RCC 7860 (cell line): ENCODE data around the gene SHB.

Experiments
- DNase-seq: peaks from one replicate; pipeline ENCODE4 v3.0.0-alpha.2; 2015; ENCODE audit warnings: low spot score
- FAIRE-seq: peaks from 2 replicates; lab custom pipeline; 2012; peaks lifted over from hg19 to GRCh38; lab: Jason Lieb, UNC

The SHB gene

DNA sequence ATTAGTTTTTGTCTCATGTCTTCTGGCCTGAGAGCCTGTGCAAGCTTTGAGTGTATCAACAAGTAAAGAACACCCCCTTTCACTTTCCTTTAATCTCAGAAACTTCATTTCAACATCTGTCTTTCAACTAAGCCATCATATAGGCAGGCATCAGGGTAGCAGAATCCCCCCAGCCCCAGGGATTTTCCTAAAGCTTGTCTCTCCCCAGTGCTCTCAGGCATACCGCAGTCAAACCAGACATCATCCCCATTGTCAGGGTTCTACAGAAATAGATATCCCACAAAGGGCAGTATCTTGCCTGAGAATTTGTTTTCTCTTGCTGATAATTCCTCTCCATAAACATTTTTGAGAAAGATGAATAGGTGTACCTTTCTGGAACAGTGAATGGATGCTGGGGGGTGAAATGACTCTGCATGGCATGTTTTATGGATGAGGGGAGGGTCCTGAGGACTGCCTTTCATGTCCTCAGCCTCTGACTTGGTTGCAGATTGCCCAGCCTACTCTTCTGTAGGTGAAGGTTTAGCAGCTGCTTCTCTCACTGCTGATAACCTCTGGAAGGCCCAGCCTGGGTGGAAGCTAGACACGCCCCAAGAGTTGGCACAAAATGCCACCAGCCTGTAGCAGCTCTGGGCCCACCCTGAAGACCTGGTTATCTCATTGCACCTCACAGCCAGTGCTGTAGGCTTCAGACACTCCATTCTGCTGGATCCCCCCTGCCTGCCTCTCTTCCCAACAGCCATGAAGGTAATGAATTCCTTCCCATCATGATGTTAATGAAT, 20.5 kb upstream of the SHB start:
- no peak for DNase-seq
- FAIRE-seq: no peak

DNA sequence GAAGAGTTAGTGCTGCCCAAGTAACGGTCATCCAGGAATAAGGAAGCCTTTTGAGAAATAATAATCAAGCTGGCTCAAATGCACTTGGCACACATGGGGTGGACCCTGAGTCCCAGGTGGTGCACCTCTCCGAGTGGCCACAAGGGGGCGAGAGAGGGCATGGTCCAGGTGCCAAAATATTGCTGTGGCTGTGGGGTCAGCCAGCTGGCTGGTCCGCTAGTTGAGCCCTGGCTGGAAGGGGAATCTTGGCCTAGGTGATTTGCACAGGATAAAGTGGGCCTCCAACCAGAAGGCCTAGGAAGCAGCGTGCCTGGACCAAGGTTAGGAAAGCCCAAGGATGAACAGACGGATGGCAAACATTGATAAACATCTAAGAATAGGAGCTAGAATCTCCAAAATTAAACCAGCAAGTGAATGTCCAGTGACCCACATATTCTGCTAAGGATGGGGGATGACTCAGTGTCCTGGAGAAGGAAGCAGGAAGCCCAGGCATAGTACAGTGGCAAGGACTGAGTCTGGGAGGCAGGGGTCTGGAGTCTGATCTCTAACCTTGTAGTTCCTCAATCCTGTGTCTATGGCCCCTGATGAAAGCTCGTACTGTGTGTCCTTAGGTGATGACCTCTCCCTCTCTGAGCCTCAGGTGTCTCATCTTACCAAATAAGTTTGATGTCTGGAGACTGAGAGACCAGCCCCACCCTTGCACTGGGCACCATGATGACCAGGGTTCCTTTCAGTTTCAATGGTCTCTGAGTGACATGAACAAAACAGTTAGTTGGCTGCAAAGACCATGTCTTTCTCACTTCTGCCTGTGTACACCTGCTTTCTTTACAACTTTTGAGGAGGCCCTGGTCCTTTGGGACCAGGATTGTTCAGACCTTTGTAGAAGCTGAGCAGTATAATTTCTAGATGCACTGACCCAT, 19.2 kb upstream of the SHB start:
- FAIRE-seq: no peak

DNA sequence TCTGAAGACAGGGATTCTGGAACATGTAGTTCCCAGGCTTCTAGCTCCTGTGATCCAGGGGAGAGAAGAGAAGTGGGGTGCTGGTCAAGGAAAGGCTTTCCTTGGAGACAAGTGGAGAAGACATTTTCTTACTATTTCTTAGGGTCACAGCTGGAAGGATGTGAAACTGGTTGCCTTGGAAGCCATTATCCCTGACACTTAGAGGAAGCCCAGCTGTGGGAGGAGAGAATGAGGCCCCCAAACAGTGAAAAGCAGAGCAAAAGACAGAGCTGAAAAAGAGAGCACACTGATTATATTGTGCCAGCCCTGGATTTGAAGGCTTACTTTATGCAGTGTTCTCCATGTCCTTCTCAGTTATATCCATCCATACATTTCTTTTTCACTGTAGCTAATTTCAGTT, 17.5 kb upstream of the SHB start:
- no peak for FAIRE-seq
- DNase-seq: no peak

More for the DNA sequence above, 19.2 kb upstream of the SHB start:
- DNase-seq: no peak

DNA sequence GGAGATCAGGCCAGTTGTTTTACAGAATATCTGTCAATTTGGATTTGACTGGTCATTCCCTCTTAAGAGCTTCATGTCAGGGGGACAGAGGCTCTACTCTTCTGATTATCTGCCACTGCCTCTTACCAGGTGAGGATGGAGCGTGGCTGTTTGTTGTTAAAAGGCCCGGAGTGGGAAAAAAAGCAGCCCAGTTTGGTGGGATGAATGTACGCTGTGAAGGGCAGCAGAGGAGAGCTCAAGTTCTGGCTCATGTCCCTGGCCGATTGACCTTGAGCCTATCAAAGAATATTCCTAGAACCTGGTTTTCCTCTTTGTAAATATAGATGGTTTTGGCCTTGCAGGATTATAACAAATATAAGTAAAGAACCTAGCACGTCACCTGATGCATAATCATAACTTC, 16.3 kb upstream of the SHB start:
- DNase-seq (no peak), FAIRE-seq (no peak)

DNA sequence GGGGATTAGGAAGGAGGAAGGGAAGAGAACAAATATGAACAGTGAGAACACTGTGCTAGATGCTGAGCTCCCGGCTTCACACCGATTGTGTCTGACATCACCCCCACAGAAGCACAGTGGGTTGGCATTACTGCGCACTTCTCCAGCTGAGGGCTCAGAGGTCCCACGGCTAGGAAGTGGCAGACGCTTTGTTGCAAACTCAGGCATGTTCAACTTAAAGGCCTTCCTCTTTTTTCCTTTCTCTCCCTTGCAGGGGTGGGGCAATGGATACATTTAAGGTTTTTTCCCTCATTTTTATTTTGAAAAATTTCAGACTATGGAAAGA, 15.5 kb upstream of the SHB start:
- FAIRE-seq (no peak), DNase-seq (no peak)

DNA sequence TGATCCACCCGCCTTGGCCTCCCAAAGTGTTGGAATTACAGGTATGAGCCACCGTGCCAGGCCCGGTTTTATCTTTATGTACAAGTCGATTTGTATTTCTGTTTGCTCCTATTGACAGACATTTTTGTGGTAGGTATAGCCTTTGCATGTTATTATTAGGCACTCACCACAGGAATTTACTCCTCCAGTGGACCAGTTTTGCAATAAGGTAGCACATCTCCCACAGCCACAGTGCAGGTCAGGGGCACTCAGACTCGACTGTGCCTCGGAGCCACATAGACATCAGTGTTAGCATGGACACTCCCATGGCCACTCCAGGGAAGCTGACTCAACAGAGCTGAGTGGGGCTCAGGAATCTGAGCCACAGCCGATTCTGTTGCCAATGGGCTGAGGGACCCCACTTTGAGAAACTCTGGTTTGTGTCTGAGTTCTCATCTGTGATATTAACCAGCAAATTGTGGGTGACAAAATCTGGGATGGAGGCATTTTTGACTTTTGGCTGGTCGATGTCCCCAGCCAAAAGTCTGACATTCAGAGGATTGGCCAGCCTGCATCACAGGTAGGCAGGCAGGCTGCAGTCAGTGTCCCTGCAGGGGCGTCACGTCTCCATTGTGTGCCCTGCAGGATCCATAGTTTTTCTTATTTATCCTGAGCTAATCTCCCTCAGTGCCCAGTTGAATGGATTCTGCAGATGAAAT, 15.0 kb upstream of the SHB start:
- FAIRE-seq: no peak

DNA sequence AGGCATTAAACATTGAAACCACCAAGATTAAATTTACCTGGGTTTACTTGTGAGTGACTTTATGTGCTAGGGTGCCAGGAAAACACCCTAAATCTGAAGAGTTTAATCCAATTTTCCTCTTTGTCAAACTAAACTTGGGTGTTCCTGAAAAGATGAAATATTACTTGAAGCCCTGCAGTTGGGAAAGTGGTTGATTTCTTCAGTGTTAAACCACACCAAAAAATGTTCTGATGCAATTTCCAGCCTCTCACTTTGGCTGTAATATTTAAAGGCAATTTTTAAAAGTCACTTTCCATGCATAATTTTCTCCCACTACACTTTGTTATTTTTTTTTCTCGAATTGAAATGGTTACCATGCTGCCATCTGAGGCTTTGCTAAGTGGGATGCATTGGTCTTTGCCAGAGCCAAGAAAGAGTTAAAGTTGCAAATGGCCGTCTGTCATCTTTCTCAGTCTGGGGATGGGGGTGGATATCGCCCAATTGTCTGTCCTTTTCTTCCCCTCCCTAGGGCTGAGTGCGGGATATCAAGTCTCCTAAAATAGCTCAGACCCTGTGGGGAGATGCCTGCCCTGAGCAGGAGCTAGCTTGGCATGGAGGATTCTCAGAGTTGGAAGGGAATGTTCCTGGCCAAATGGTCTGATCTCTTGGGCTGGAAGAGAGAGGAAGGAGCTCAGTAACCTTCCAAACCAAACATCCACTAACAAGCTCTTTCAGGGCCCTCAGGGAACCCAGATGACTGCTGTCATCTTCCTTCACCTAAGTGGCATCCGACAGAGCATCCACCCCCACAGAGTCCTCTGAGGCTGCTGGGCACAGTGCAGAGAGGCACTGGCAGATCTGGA, 13.6 kb upstream of the SHB start:
- FAIRE-seq (no peak), DNase-seq (no peak)

More for the DNA sequence above, 15.0 kb upstream of the SHB start:
- DNase-seq: no peak

DNA sequence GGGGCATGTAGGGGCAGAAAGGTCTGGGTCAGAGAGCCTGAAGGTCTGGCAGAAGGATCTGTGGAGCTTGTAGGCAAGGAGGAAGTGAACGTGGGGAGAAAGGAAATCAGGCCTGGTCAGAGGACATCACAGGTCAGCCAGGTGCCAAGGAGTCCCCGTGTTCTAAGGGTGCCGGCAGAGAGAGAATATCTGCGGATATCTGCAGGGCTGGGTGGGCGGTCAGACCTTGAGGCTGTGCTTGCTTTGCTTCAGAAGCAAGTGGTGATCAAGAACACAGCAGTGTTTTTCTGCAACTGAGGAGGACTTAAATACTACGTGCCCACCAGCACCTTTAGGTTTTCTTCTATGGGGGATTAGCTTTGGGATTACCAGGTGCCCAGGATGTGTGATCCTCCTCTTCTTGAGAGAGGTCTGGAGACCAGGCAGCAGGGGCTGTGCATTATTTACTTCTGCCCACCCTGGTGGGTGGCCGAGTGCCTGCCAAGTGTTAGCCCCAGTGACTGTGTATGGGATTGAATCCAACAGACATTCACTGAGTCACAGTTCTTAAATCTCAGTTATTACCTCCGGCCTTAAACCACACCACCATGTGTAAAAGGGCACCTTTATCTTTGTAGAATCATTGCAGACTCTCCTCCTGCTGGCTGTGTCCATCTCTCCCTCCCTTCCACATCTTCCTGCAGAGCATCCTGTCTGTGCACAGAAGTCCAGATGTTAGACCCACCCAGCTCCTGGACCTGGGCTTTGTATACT, 12.5 kb upstream of the SHB start:
- no peak for DNase-seq
- FAIRE-seq: no peak

DNA sequence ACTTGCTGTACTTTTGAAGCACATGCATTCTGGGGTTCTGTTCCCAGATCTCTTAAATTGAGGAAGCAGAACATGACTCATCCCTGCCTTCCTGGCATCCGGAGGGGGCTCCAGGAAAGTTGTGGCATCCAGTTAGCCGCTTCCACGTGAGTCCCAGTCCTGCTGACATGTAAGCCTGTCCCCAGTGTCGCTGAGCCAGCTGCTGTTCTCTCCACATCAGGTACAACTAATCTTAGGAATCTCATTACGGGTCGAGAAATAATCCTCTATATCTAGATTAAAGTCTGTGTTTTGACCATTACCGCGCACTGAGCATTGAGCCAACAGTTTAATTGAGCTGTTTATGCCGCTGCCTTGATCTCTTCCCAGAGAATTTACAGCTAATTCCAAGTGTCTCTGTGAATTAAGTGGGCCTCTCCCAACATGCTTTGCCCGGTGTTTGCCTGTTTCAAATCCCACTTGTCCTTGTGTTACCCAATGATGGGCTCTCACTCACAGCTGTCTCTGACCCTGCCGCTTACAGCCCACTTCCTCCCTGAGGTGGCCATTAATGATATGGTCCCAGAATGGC, 10.5 kb upstream of the SHB start:
- no peak for FAIRE-seq
- no peak for DNase-seq

DNA sequence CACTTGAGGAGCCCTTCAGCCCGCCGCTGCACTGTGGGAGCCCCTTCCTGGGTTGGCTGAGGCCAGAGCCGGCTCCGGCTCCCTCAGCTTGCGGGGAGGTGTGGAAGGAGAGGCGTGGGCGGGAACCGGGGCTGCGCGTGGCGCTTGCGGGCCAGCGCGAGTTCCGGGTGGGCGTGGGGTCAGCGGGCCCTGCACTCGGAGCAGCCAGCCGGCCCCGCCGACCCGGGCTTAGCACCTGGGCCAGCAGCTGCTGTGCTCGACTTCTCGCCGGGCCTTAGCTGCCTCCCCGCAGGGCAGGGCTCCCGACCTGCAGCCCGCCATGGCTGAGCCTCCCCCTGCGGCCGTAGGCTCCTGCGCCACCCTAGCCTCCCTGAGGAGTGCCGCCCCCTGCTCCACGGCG, 6.2 kb upstream of the SHB start:
- no peak for DNase-seq

DNA sequence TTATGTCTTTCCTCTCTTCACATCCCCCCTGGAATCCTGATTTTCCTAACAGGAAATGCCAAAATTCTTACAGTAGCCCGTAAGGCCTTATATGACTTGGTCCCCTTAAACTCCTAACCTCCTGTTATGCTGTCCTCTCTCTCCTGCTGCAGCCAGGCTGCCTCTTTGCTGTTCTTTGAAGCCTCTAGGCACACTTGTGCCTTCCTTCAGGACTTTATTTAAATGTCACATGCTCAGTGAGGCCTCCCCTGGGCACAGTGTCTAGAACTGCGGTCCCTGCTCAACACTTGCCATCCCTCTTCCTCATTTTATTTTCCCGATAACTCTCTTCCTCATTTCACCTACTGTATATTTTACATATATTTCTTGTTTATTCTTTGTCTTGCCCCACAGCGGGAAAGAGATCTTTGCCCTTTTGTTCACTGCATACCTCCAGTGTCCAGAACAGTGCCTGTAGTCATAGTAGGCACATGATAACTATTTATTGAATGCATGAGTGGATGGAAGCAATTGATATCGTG, 5.5 kb upstream of the SHB start:
- DNase-seq (no peak), FAIRE-seq (no peak)

More for the DNA sequence above, 6.2 kb upstream of the SHB start:
- FAIRE-seq: no peak

DNA sequence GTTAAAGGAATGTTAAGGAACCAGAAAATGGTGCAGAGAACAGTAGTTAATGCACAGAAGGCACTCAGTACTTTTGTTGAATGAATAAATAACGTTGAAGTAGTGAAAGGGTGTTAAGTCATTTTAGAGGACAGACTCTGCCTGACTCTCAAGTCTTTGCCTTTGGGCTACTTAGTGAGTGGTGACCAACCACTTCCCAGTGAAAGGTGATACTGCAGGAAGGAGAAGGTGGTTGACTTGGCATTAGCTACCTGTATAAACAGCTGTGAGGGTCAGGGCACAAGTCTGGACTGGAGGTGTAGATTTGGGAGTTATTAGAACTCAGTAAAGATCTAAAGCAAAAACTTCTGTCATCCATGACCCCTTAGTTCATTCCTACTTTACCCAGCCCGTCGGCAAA, 4.9 kb upstream of the SHB start:
- no peak for FAIRE-seq
- DNase-seq: no peak

DNA sequence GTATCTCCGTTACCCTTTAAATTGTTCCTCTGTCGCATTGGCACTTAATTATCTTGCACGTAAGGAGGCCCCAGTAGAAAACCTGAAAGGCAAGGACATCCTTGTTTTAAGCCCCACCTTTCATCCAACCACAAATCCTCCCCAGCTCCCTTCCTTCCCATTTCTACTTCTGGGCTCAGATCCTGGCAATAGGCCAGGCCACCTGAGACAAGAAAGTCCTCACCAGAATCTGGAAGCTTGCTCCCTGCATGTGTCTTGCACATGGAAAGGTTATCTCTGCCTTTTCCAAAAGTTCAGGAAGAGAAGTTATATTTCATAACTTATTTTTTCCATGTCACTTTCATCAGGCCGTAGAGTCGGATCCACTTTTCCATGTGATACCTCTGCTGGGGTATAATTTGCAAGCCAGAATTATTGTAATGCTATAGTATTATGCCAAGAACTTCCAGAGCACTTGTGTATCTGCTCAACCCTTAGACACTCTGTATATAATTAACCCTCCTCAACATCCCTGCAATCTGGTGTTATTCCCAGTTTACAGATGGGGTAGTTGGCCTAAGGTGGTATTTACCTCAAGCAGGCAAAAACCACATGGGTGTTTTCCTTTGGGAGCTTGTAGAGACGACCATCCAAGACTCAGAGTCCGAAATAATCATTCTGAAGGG, 2.6 kb upstream of the SHB start:
- FAIRE-seq: no peak
- no peak for DNase-seq

DNA sequence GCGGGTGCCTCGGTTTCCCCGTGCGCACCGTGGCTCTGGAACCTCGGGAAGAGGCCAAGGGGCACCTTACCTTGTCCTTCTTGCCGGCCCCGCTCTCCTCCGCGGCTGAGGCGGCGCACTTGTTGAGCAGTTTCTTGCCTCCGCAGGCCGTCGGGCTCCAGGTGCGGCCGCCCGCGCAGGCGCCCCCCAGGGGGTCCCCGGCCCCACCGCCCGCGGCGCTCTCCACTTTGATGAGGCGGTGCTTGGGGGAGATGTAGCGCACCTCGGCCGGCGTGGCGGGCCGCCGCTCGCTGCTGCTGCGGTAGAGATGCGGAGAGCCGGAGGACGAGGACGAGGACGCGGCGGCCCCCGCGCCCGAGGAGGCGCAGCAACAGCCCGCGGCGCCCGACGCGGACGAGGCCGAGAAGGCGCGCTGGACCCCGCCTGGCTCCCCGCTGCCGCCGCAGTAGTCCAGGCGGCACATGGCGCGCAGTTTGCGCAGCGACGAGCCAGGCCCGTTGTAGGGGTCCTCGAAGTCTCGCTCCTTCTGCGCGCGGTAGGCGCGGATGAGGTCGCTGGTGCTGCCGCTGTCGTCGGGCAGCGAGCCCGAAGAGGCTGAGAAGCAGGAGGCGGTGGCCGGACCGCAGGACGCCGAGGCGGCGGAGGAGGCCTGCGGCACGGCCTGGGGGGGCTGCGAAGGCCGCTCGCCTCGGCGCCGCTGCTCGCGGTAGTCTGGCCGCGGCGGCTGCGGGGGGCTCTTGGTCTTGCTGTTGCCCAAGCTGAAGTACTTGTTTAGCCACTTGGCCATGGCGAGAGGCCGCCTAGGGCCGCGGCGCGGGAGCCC, 957 bp downstream of the SHB start:
- DNase-seq (no peak), FAIRE-seq (no peak)

DNA sequence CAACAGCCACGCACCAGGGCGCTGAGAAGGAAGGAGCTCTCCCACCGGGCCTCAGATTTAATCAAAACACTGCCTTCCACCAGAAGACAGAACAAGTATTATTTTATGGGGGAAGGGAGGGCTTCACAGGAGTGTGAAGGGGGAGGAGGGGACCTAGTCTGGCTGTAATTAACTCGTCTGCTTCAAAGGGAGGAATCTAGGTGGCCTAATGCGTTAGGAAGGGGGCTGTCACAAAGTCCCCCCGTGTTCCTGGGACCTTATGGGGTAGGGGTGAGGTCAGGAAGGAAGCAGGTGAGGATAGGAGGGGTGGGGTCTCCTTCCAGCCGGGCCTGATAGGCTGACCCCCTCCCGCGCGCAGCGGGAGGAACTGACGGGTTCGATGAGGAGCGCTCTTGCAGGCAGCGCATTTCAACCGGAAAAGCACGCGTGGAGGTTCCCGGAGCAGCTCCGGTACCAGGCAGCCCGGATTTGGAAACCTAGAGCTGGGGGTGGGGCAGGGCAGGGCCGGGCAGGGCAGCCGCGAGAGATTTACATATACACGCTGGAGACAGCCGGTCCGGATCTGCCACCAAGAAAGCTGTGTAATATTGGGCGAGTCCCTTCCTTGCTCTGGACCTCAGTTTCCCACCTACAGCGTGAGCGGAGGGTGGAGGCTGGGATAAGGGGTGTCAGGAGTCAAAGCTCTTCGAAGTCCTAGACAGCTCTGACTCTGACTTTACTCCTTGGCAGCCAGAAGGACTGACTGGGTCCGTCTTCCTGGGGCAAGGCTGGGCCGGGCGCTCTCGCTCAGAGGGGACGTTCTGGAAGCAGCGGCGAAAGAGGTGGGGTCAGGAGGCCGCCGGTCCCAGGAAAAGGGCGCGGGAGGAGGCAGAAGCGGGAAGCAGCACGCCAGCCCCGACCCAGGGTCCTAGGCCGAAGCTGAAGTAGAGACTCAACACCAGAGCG, 1.8 kb downstream of the SHB start:
- DNase-seq (no peak), FAIRE-seq (no peak)

DNA sequence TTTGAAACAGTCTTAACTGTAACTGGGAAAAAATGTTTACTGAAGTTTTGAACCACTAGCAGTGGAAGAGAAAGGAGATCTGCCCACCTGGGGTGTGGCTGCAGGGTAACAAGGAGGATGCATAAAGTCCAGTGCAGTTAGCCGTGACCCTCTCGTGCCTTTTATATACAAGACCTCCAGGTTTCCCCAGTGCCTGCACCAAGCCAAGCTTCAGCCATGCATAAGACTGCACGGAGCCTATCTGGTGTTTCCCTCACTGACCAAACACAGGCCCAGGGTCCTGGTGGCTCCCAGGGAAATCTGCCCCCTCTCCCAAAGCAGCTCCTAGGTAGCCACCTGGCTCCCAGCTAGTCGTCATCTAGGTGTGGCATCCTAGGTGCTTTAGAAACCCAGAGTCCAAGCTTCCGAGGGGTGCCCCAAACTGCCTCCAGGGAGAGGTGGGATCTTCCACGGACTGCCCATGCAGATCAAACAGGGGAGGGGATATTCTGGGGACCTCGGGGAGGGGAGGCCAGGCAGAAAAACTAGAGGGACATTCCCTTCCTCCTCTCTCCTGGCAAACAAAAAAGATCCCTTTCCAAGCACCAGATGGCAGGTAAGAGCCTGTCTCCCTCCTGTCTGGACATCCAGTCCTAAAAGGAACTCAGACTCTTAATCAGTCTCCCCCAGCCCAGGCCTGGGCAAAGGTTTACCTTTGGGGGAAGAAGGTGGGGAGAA, 2.7 kb downstream of the SHB start:
- FAIRE-seq: no peak

More for the DNA sequence above, 2.7 kb downstream of the SHB start:
- peak; percentile 21 for DNase-seq
